ENCODE results near the gene KRTAP1-4. TPM values are rescaled to one million over a fixed set of nuclear protein-coding genes. Genes with fewer than 3 reads are reported as not detected.

Gene KRTAP1-4
- total and polyA plus RNA-seq, 2 of the 8 experiments (the other 6 are each of a cell fraction or from before 2014, with no cell fraction given): not detected

DNA sequence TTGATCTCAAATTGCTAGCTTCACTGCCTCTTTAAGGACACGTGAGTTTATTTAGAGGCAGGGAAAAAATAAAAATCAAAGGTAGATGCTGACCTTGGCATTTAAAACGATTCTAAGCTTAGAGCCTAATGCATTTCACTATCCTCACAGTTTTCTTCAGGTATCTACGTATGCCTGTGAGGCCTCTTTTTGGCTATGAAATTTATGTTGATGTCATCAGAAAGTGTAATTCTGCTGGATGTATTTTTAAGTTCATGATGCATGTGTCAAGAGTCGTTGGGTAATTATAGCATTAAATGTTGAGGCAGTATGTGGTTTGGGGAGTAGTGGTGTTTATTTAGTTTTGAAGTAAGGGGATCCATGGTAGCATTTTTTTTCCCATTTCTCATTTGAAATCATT is 26.1 kb downstream of the KRTAP1-4 start:
- Histone ChIP-seq H3K36me3 (ENCODE audit: control insufficient read depth in 2 of 4, insufficient read depth in 4 of 4, low read length in 3 of 4) (no peaks in the 10 kb centered on the region), H3K4ac (replicated peaks; ENCODE audit: insufficient read length, low read depth, low read length) (no peak overlapping the region), H3K79me1 (ENCODE audit: low read depth, low read length) (no peaks in the 10 kb centered on the region), H3K9ac (replicated peaks in 1 of 4; ENCODE audit: extremely low read depth in 1 of 4, low read depth in 3 of 4, low read length in 3 of 4) (no peak overlapping the region), H2AFZ (ENCODE audit: low read length) (no peak overlapping the region), H3K4me1 (replicated peaks in 1 of 4; ENCODE audit: control insufficient read depth in 3 of 4, insufficient read depth in 4 of 4, low read length in 3 of 4) (peaks cover 0 to 5% (median 4%) of the 10 kb centered on the region in 4 experiments; a peak in 4 of 7 replicates), H3K56ac (replicated peaks; ENCODE audit: insufficient read length, low read depth, low read length) (no peak overlapping the region), H3K4me3 (ENCODE audit: extremely low read depth in 1 of 4, insufficient read depth in 2 of 4, low read depth in 3 of 4, low read length in 4 of 4) (no peak overlapping the region), H3K23ac (ENCODE audit: insufficient read length) (no peak overlapping the region), H2BK5ac (ENCODE audit: low read depth, low read length) (no peak overlapping the region), H4K5ac (ENCODE audit: insufficient read length, low read depth, low read length) (no peak overlapping the region), H3K9me3 (ENCODE audit: insufficient read depth in 2 of 2, low read depth in 1 of 2, low read length in 1 of 2) (no peaks in the 10 kb centered on the region), H2BK120ac (replicated peaks; ENCODE audit: low read depth, low read length) (no peak overlapping the region), H3K4me2 (ENCODE audit: insufficient read depth in 1 of 2, low read depth in 2 of 2, low read length in 2 of 2) (no peak overlapping the region), H2AK5ac (ENCODE audit: low read depth, low read length) (no peak overlapping the region), H3K79me2 (ENCODE audit: control insufficient read depth in 1 of 2, insufficient read depth in 2 of 2, low read length in 2 of 2) (no peaks in the 10 kb centered on the region), H4K20me1 (replicated peaks in 1 of 2; ENCODE audit: control insufficient read depth in 1 of 2, insufficient read depth in 2 of 2, low read length in 2 of 2) (no peaks in the 10 kb centered on the region), H2BK20ac (ENCODE audit: low read length) (no peak overlapping the region), H3K27me3 (replicated peaks in 1 of 4; ENCODE audit: control insufficient read depth in 3 of 4, extremely low read depth in 1 of 4, insufficient read depth in 3 of 4, low read length in 3 of 4) (no peaks in the 10 kb centered on the region), H3K23me2 (ENCODE audit: low read depth, low read length) (no peaks in the 10 kb centered on the region), H3K18ac (ENCODE audit: extremely low read depth, low read length) (no peak overlapping the region), H2BK12ac (ENCODE audit: low read depth, low read length) (no peak overlapping the region), H4K8ac (ENCODE audit: extremely low read depth, insufficient read depth, low read length) (no peak overlapping the region), H3K27ac (ENCODE audit: low read depth, low read length) (no peak overlapping the region), H2BK15ac (ENCODE audit: low read length) (no peak overlapping the region), H3K14ac (ENCODE audit: insufficient read length) (no peak overlapping the region), H4K91ac (replicated peaks; ENCODE audit: insufficient read length, low read length) (no peak overlapping the region)
- ChIA-PET CTCF (ENCODE audit: partially characterized antibody) (no interaction called here), POLR2A (ENCODE audit: partially characterized antibody) (interaction anchor here (1.1 kb wide), 1 partner anchor 16 kb away, joined by 3 read pairs; no protein-coding TSS in a partner anchor)
- FAIRE-seq (no peak), DNase-seq (ENCODE audit: low read depth in 1 of 2, low spot score in 2 of 2) (no peak)
- WGBS, 2 experiments (ENCODE audit: extremely low coverage in 1 of 2, insufficient coverage in 1 of 2, insufficient read length in 1 of 2, insufficient replicate concordance in 2 of 2, low coverage in 1 of 2, low lambda C conversion rate in 2 of 2, missing lambda C conversion rate in 1 of 2): 90% methylated on average over 4 of the region's 4 CpGs; no CpG with 5 or more reads in 1 of the 2 experiments
- no peak for TF ChIP-seq KDM1A (IDR thresholded peaks at IDR 0.05; ENCODE audit: borderline replicate concordance, low read length)
- TF ChIP-seq KDM5A (IDR thresholded peaks at IDR 0.05; ENCODE audit: low read length): no peak

Measured in H1 (cell line).